B cell (primary cell): ENCODE measurements around the gene FIGNL2. TPM values are rescaled to one million over a fixed set of nuclear protein-coding genes. Genes with fewer than 3 reads are reported as not detected.

Experiments
- ATAC-seq: fragments of 200-7000 bp; cut with Tn5 transposase; one replicate; pipeline ENCODE4 v1.10.0; 2021; ENCODE audit warnings: low read depth, mild to moderate bottlenecking, moderate number of reproducible peaks, moderate library complexity
- CTCF ChIA-PET: fragments of 350-600 bp; sonication (Branson Sonifier 250); formaldehyde crosslinking; loops from one replicate; lab custom pipeline; 2021; ENCODE audit warnings: antibody characterized with exemption, inconsistent platforms; lab: Charles Lee
- POLR2A ChIA-PET: fragments of 350-600 bp; sonication (Branson Sonifier 250); formaldehyde crosslinking; loops from one replicate; lab custom pipeline; 2021; ENCODE audit warnings: antibody characterized with exemption; lab: Charles Lee
- DNase-seq: peaks from one replicate; pipeline ENCODE4 v3.0.0; 2013
- H2AFZ ChIP-seq: 2 replicates; pipeline ENCODE4 v1.6.1; 2012; ENCODE audit warnings: mild to moderate bottlenecking, low read depth, low read length; ENCODE audit not compliant: insufficient read depth, poor library complexity, severe bottlenecking
- H3K27ac ChIP-seq, 2 donors: 1 replicate in 1 of 2; 2 replicates in 1 of 2; pipeline ENCODE4 v1.5.1; 2012 to 2013; ENCODE audit warnings: low read length in 2 of 2, mild to moderate bottlenecking in 2 of 2, moderate library complexity in 1 of 2
- H3K27me3 ChIP-seq, 4 experiments: fragments of 200-600 bp in 1 of 4; sonication (generic) in 1 of 4; replicated peaks in 1 of 4; 1 replicate in 2 of 4; 2 replicates in 2 of 4; pipeline versions ENCODE4 v1.6.1 to v1.7.0; 2013 to 2016; ENCODE audit warnings: low read length in 3 of 4, mild to moderate bottlenecking in 2 of 4, mixed read lengths in 1 of 4, moderate library complexity in 1 of 4; ENCODE audit not compliant: insufficient read depth in 4 of 4, control insufficient read depth in 3 of 4; ENCODE audit errors: control extremely low read depth in 1 of 4
- H3K36me3 ChIP-seq, 2 experiments: replicated peaks in 1 of 2; 1 replicate in 1 of 2; 2 replicates in 1 of 2; pipeline versions ENCODE4 v1.6.1 to v1.7.1; 2013; ENCODE audit warnings: low read length in 1 of 2; ENCODE audit not compliant: insufficient read depth in 2 of 2, control insufficient read depth in 1 of 2; ENCODE audit errors: control extremely low read depth in 1 of 2, extremely low read depth in 1 of 2
- H3K4me1 ChIP-seq, 2 donors: fragments of 200-600 bp in 1 of 2; sonication (generic) in 1 of 2; 1 replicate in 1 of 2; 2 replicates in 1 of 2; pipeline versions ENCODE4 v1.5.1 to v1.6.1; 2013 to 2017; ENCODE audit warnings: low read length in 2 of 2; ENCODE audit not compliant: control insufficient read depth in 2 of 2, insufficient read depth in 2 of 2
- H3K4me2 ChIP-seq: replicated peaks from 2 replicates; pipeline ENCODE3; 2012; ENCODE audit warnings: mild to moderate bottlenecking, low read depth, low read length; ENCODE audit not compliant: poor library complexity, severe bottlenecking
- H3K4me3 ChIP-seq, 5 experiments: fragments of 200-600 bp in 1 of 5; sonication (generic) in 1 of 5; 1 replicate in 3 of 5; 2 replicates in 2 of 5; pipeline versions ENCODE4 v1.5.1 to v1.7.0; 2011 to 2016; ENCODE audit warnings: low read length in 4 of 5, mild to moderate bottlenecking in 4 of 5, low read depth in 2 of 5, control low read depth in 1 of 5, moderate library complexity in 1 of 5; ENCODE audit not compliant: insufficient read depth in 1 of 5; ENCODE audit errors: control extremely low read depth in 1 of 5, extremely low read depth in 1 of 5
- H3K79me2 ChIP-seq: fragments of 200-600 bp; sonication (generic); one replicate; pipeline ENCODE4 v1.6.0; 2016; ENCODE audit warnings: low read length; ENCODE audit not compliant: control insufficient read depth, insufficient read depth
- H3K9ac ChIP-seq: fragments of 200-600 bp; sonication (generic); 2 replicates; pipeline ENCODE4 v1.6.1; 2017; ENCODE audit warnings: mild to moderate bottlenecking, low read length, moderate library complexity
- H3K9me3 ChIP-seq, 3 donors: one replicate each; pipeline versions ENCODE4 v1.6.1 to v1.7.1; 2013; ENCODE audit warnings: low read length in 2 of 3; ENCODE audit not compliant: control insufficient read depth in 2 of 3, insufficient read depth in 1 of 3; ENCODE audit errors: control extremely low read depth in 1 of 3
- H4K20me1 ChIP-seq: 2 replicates; pipeline ENCODE4 v1.6.0; 2012; ENCODE audit warnings: mild to moderate bottlenecking, low read length; ENCODE audit not compliant: insufficient read depth, control insufficient read depth, poor library complexity, severe bottlenecking
- H3K27ac Mint-ChIP-seq: one replicate; pipeline ENCODE4 v1.8.0; 2021; ENCODE audit warnings: mixed read lengths
- H3K27me3 Mint-ChIP-seq: one replicate; pipeline ENCODE4 v1.8.0; 2021; ENCODE audit warnings: mixed read lengths
- H3K4me1 Mint-ChIP-seq: one replicate; pipeline ENCODE4 v1.8.0; 2021; ENCODE audit warnings: mixed read lengths
- H3K4me3 Mint-ChIP-seq: one replicate; pipeline ENCODE4 v1.8.0; 2021; ENCODE audit warnings: mixed read lengths
- H3K9me3 Mint-ChIP-seq: one replicate; pipeline ENCODE4 v1.8.0; 2022; ENCODE audit warnings: mixed read lengths; ENCODE audit not compliant: insufficient read depth
- CTCF ChIP-seq: fragments of 200-600 bp; IDR thresholded peaks from one replicate; pipeline ENCODE4 v1.8.0; 2022; ENCODE audit warnings: antibody characterized with exemption, mild to moderate bottlenecking
- EZH2 ChIP-seq: IDR thresholded peaks from 2 replicates; pipeline ENCODE4 v1.6.1; 2012; ENCODE audit warnings: borderline replicate concordance, low read depth, mild to moderate bottlenecking, moderate library complexity, low read length; ENCODE audit not compliant: insufficient read depth, poor library complexity, severe bottlenecking
- whole genome bisulfite sequencing: methylation state at CpG from one replicate; pipeline ENCODE4 v1.1.5; 2013; ENCODE audit warnings: missing lambda C conversion rate; ENCODE audit not compliant: insufficient coverage; 5-methylcytosine and 5-hydroxymethylcytosine counted together
- intact Hi-C: fragments of 100-400 bp; cut with micrococcal nuclease; formaldehyde crosslinking; loops from one replicate; pipeline ENCODE4 v1.10.0; 2022
- polyA plus RNA-seq: library from polyadenylated mRNA; depleted of rRNA; stranded (reverse); fragments of >200 nt; gene quantifications from 2 replicates; pipeline ENCODE4 v1.2.3, GENCODE V29; 2012
- total RNA-seq, 2 donors: library from RNA; stranded (reverse); fragments of 120-200 nt in 1 of 2; gene quantifications; 1 replicate in 1 of 2; 2 replicates in 1 of 2; pipeline versions ENCODE4 v1.2.3 to v1.2.4, GENCODE V29; 2013 to 2022

The FIGNL2 gene
- total and polyA plus RNA-seq, 2 donors (not counting 1 experiment from before 2014, with no cell fraction given) = 0.16 to 0.79 TPM

GRCh38 chr12:51870504-51870903, 22.0 kb upstream of the FIGNL2 start:
- Mint-ChIP-seq H3K9me3 (no peaks in the 10 kb centered on the region), H3K4me1 (peaks cover 19% of the 10 kb centered on the region), H3K27ac (no peak overlapping the region), H3K4me3 (peak overlapping the region; percentile 53), H3K27me3 (peaks cover 50% of the 10 kb centered on the region)
- no peaks in the 10 kb centered on the region for H4K20me1 ChIP-seq
- H3K4me2 ChIP-seq = no peak overlapping the region
- H3K4me1 ChIP-seq = peaks cover 16 to 32% of the 10 kb centered on the region in 2 donors
- H3K79me2 ChIP-seq = no peaks in the 10 kb centered on the region
- CTCF ChIA-PET = interaction anchor here (1.3 kb wide), 1 partner anchor 107 kb away, joined by 4 read pairs; no protein-coding TSS in a partner anchor
- H3K9me3 ChIP-seq = no peaks in the 10 kb centered on the region
- peaks cover 0 to 66% (median 29%) of the 10 kb centered on the region in 4 experiments for H3K27me3 ChIP-seq
- intact Hi-C loops = no loop called here
- POLR2A ChIA-PET = no interaction called here
- no peak for ATAC-seq
- DNase-seq = no peak
- H3K9ac ChIP-seq = no peak overlapping the region
- H3K27ac ChIP-seq = no peak overlapping the region
- no peak for TF ChIP-seq CTCF
- TF ChIP-seq EZH2 = no peak
- no peak overlapping the region for H3K4me3 ChIP-seq
- H2AFZ ChIP-seq = peak overlapping the region; percentile 16
- 24% methylated on average over 4 of the region's 4 CpGs for WGBS
- H3K36me3 ChIP-seq = no peaks in the 10 kb centered on the region

- DNase-seq = no peak
- H3K4me2 ChIP-seq = no peak overlapping the region
- intact Hi-C loops = no loop called here
- no peak overlapping the region for H3K27ac ChIP-seq
- H2AFZ ChIP-seq = no peak overlapping the region
- H3K4me3 ChIP-seq = no peak overlapping the region
- peaks cover 0 to 72% (median 35%) of the 10 kb centered on the region in 4 experiments for H3K27me3 ChIP-seq
- Mint-ChIP-seq H3K4me1 (peaks cover 19% of the 10 kb centered on the region), H3K4me3 (no peak overlapping the region), H3K27ac (no peak overlapping the region), H3K27me3 (peaks cover 52% of the 10 kb centered on the region), H3K9me3 (no peaks in the 10 kb centered on the region)
- POLR2A ChIA-PET = no interaction called here
- H3K9ac ChIP-seq = no peak overlapping the region
- WGBS = 34% methylated on average over 3 of the region's 3 CpGs
- TF ChIP-seq CTCF = no peak
- no peak for TF ChIP-seq EZH2
- no peaks in the 10 kb centered on the region for H4K20me1 ChIP-seq
- H3K9me3 ChIP-seq = no peaks in the 10 kb centered on the region
- no peaks in the 10 kb centered on the region for H3K79me2 ChIP-seq
- H3K36me3 ChIP-seq = no peaks in the 10 kb centered on the region
- no peak for ATAC-seq
- CTCF ChIA-PET = interaction anchor here (0.7 kb wide), 1 partner anchor 68 kb away, joined by 3 read pairs; no protein-coding TSS in a partner anchor
- peaks cover 16 to 32% of the 10 kb centered on the region in 2 donors for H3K4me1 ChIP-seq
Measured at GRCh38 chr12:51869931-51870330, 21.4 kb upstream of the FIGNL2 start.
